SIG-M5 treated with dmso at 0.1 percent for 504 hours (cell line): Measurements from ENCODE around the gene ZFYVE1.
"Not testable (repeated sequence)": the region's sequence is repeated elsewhere in the genome, so short reads cannot be mapped to it uniquely, and the experiment has no call there.

Experiments used
- DNase-seq: peaks from one replicate; lab custom pipeline; 2025; ENCODE audit not compliant: unreplicated experiment; lab: John Stamatoyannopoulos, UW

The ZFYVE1 gene

GRCh38 chr14:73007835-73008234 lies 19.1 kb downstream of the ZFYVE1 start:
- no peak for DNase-seq

GRCh38 chr14:73004641-73005040 lies 22.3 kb downstream of the ZFYVE1 start:
- not testable (repeated sequence) for DNase-seq

DNA sequence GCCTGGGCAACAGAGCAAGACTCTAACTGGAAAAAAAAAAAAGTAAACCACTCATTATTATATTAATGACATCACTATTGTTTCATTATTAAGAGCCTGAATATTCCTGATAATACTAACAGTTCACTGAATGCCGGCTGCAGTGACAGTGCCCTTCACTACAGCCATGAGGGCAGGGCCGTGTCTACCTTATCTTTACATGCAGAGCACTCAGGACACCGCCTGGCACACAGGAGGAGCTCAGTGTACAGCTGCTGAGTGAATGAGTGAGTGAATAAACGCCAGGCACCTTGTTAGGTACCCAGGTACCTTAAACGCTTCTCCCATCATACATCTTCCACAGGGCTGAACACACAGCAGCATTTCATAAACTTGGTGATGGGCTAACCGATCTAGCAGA lies 23.2 kb downstream of the ZFYVE1 start:
- no peak for DNase-seq

GRCh38 chr14:73000073-73000472 lies 26.8 kb downstream of the ZFYVE1 start:
- DNase-seq, result no peak

- DNase-seq, result no peak
Observed at GRCh38 chr14:72999316-72999715, 27.6 kb downstream of the ZFYVE1 start.

DNA sequence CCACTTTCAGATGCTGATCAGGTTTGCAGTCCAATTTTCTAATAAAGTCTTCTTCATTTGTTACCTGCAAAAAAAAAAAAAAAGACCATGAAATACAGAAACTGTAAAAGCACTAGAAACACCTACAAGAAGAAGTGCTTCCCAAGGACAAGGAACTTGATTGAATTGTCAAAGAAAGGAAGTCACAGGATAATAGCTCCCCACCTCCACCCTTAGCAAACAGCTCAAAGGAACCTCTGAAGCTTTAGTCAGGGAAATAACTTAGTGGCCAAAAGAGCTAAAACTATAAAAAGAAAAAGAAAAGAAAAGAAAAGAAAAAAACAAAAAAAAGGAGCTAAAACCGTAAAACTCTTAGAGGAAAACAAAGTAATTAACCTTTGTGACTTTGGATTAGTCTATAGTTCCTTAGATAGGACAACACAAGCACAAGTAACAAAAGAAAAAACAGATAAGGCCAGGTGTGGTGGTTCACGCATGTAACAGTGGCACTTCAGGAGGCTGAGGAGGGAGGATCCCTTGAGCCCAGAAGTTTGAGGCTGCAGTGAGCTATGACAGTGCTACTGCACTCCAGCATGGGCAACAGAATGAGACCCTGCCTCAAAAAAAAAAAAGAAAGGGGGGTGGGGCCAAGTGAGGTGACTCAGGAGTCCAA lies 28.5 kb downstream of the ZFYVE1 start:
- DNase-seq, result no peak

DNA sequence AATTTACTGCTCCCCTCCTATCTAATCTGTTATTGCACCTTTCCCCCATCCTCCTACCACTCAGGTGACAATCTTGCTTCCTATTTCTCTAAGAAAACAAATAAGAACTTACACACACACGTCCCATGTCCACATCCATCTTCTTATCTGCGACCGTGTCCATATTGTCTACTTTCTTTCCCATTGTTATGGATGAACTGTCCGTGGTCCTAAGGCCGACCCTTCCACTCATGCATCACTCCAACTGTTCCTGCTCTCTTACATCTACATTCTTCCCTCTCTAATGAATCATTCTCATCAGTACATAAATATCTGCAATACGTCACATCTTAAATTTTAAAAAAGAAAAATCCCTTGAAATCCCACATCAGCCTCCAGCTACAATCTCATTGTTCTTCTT lies 30.0 kb downstream of the ZFYVE1 start:
- DNase-seq, result no peak

- no peak for DNase-seq
Observed at GRCh38 chr14:72990171-72990570, 36.7 kb downstream of the ZFYVE1 start.

- DNase-seq, result no peak
Observed at GRCh38 chr14:72986857-72987256, 40.0 kb downstream of the ZFYVE1 start.

DNA sequence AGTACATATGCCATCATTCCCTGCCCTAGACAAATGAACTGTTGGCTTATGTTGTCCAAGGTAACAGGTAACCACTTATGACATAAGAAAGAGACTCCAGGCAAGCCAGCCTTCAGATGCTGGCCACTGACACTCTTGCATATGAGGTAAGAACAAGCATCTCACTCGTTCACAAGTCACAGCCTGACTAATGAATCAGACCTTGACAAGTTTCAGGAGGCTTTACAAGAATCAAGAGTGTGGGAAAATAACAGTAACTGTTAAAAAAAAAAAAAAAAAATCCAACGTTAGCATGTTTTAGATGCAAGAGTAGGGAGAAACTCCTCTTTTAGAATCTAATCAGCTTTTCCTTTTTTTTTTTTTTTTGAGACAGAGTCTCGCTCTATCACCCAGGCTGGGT lies 40.7 kb downstream of the ZFYVE1 start:
- DNase-seq, result no peak

DNA sequence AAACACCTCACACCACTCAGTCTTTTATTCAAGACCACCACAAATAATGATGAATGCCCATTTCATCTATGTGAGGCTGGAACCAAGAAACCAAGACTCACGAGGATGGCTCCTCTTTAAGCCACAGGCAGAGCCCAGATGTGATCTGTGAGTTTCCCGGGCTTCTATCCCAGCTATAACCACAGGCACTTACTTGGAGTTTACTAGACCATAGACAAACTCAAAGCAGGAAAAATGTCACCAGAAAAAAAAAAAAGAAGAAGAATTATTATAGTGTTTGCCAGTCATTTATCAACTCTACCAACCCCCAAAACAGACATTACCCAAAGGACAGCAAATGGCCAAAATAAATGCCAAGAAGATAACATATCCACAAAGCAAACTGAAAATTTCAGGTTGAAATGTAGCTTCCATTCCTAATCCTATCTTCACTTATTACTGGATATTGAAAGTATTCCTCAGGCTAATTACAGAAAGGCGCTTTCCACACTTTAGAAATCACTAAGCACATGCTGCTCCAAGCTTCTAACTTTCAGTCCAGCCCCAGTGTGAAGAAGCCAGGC lies 44.7 kb downstream of the ZFYVE1 start:
- no peak for DNase-seq

- no peak for DNase-seq
Observed at GRCh38 chr14:72980863-72981262, 46.0 kb downstream of the ZFYVE1 start.

DNA sequence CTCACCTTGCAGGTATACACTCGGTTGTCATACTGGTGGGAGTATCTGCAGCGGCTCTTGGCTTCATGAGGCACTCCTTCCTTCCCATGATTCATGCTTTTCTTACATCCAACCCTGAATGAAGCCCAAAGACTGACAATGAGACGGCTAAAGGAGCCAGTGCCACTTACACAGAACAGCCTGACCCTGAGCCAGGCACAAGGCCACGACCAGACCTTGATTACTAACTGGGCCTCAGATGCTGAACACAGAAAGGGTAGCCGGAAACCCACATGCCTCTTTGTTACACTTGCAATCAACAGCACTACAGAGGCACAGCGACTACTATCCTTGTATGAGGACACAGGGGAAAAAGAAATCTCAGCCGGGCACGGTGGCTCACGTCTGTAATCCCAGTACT lies 48.0 kb downstream of the ZFYVE1 start:
- DNase-seq, result no peak

GRCh38 chr14:72975770-72976169 lies 51.1 kb downstream of the ZFYVE1 start:
- DNase-seq, result no peak

DNA sequence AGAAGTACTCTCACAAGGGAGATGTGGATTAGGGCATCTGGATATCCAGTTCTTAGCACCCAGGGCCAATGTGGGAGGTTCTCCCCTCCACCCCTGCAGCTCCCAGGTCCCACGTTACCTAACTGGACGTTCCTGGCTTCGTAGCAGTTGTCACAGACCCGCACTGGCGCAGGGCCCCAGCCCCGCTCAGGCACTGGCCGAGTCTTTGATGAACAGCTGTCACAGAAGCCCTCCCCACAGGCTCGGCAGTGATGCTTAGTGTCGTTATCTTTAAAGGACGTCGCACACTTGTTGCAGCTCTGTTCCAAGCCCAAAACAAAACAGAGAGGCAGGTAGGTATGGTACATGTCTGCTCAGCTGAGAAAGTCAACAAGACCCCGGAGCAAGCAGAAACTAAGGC lies 52.2 kb downstream of the ZFYVE1 start:
- DNase-seq, result no peak

- DNase-seq, result no peak
Observed at GRCh38 chr14:72970824-72971434, 56.0 kb downstream of the ZFYVE1 start.

DNA sequence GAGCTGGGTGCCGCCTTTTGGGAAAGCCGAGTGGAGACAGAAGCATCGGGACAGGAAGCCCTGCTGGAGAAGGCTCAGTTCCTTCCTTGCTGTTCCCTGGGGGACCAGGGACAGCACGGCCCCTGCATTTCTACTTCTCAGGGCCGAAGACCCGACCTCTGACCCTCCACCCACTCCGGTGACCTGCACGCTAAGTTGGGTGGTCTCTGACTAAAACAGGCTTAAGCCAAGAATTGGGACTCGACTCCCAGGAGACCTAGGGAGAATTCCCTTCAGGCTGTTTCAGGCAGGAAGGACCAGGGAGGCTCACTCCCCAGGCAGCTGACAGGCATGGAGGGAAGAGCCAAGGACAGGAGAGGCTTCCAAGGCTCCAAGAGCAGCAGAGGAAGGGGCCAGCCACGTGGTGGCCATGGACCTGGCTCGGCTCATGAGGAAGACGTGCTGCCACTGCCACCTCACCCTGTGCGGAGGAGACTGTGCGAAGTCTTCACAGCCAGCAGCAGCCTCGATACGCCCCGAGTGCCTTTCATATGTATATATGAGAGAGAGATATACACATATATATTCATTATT lies 56.8 kb downstream of the ZFYVE1 start:
- no peak for DNase-seq

DNA sequence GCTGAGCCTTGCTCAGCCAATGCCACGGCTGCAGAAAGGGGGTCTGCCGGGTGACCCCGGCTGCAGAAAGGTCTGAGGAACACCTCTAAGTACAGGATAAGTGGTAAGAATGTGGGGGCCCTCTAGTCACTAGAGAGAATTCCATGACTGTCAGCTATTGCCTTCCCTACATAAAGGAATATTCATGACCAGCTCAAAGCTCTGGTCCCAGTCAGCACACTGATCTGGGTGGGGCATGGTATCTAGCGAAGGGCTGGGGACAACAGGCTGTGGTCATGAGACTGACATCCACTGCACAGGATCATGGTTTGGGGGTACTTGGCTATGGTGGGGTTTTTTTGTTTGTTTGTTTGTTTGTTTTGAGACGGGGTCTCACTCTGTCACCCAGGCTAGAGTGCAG lies 58.6 kb downstream of the ZFYVE1 start:
- DNase-seq, result no peak

DNA sequence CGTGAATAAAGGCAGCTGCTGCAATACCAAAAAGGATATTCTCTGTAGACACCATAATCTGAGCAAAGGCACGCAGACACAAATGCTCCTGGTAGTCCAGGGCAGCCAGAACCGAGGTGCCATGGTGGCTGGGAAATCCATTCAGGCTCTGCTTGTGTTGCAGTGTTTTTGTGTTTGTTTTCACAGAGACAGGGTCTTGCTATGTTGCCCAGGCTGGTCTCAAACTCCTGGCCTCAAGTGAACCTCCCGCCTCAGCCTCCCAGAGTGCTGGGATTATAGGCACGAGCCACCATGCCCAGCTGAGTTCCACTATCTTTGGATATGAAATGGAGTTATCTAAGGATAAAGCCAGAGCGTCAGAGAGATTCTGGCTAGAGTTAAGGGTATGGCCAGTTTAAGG lies 60.9 kb downstream of the ZFYVE1 start:
- DNase-seq, result no peak

- no peak for DNase-seq
Observed at GRCh38 chr14:72965249-72965648, 61.7 kb downstream of the ZFYVE1 start.

DNA sequence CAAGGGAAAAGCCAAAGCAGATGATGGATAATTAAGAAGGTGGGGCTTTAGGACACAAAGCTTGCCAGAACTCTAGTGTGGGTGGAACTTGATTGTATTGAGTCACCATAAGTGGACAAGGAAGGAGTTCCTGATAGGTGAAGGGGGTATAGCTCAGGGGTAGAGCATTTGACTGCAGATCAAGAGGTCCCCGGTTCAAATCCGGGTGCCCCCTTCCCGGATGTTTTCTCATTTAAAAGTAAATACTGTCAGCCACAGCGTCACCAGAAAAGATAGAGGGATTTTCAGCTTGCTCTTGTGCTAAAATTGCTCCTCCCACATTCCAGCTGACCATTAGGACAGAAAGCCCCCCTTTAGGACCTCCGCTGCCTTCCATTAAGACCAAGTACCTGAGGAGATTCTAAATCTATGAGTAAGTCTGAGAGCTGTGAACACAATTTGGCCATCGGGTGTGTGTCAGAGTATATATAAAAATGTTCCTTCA lies 64.0 kb downstream of the ZFYVE1 start:
- DNase-seq, result peak; percentile 9

DNA sequence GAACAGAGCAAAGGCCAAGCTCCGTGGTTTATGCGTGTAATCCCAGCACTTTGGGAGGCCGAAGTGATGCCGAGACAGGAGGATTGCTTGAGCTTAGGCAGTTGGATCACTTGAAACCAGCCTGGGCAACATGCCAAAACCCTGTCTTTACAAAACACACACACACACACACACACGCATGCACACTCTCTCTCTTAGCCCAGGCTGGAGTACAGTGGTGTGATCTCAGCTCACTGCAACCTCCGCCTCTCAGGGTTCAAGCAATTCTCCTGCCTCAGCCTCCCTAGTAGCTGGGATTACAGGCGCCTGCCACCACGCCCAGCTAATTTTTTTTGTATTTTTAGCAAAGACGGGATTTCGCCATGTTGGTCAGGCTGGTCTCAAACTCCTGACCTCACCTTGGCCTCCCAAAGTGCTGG lies 64.6 kb downstream of the ZFYVE1 start:
- DNase-seq, result not testable (repeated sequence)
